ENCODE results near the gene FKBP6.
A peak's percentile ranks its signal among the peaks of the same experiment; 100 is the strongest.
"Not testable (repeated sequence)": the region's sequence is repeated elsewhere in the genome, so short reads cannot be mapped to it uniquely, and the experiment has no call there.

FKBP6 gene

DNA sequence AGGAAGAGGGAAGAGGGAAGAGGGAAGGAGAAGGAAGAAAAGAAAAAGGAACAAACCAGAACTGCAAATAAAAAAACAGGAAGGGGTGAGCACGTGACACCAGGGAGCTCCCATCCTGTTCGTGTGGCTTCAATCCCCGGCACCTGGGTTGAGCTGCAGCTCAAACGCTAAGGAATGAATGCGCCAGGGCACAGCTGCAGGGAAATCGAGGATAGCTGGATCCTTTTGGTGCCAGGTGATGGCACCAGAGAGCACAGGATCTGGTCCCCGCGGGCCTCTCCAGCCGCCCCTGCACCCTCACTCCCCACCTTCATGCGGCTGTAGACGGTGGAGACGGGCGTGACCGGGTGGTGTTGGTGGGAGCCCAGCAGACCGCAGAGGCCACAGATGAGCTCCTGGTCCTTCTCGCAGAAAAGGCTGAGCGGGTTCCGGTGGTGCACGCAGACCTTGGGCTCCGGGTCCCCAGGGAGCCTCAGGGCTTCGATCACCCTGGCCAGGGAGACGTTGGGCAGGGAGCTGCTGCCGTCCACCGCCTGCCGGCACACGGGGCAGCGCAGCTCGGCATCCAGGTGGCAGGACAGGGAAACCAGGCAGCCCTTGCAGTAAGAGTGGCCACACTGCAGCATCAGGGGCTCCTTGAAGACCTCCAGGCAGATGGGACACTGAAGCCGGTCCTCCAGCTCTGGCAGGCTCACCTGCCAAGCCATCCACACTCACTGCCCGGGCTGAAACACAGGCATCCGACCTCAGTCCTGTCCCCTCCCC is 3.7 kb upstream of the FKBP6 start:
- DNase-seq: peak; percentile 54 to 66

DNA sequence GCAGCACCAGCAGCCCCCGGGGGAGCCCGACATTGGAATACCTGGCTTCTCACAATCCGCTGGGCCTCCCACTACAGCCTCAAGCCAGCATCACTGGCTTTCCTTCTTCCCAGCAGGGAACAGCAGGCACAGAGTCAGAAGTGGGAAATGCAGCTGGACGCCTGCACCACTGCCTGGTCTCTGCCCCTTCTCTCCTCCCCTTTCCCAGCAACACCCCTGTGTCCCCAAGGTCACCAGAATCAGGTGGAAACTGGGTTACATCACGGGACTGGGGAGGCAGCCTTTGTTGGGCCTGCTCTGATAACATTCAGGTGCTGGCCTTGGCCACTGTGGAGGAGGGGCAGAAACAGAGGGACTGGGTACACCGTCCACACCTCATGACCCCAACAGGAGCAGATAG is 2.5 kb upstream of the FKBP6 start:
- DNase-seq: not testable (repeated sequence)

DNA sequence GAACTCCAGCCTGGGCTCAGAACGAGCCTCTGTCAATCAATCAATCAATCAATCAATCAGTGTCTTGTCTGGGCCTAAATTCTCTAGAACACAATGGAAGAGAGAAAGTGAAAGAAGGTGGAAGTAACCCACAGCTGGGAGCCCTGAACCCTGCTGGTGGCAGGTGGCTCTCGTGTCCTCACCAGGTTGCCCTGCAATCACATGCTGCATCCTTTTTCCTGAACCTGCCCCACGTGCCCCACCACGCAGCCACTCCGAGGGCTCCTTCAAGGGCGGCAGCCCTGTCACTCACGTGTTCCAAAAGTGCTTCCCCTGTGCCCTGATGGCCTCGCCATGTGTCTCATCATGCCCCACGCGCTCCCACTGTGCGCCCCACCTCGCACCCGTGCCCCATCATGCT is 512 bp upstream of the FKBP6 start:
- not testable (repeated sequence) for DNase-seq

DNA sequence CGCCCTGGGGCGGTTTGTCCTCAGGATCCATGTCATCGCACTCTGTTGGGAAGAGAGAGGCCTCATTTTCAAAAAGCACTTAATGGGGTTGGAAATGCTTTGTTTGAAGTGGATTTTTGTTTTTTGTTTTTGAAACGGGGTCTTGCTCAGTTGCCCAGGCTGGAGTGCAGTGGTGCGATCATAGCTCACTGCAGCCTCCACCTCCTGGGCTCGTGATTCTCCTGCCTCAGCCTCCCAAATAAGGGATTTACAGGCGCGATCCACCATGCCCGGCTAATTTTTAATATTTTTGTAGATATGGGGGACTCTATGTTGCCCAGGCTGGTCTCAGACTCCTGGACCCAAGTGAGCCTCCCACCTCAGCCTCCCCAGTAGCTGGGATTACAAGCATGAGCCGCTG is 735 bp downstream of the FKBP6 start:
- DNase-seq: no peak

DNA sequence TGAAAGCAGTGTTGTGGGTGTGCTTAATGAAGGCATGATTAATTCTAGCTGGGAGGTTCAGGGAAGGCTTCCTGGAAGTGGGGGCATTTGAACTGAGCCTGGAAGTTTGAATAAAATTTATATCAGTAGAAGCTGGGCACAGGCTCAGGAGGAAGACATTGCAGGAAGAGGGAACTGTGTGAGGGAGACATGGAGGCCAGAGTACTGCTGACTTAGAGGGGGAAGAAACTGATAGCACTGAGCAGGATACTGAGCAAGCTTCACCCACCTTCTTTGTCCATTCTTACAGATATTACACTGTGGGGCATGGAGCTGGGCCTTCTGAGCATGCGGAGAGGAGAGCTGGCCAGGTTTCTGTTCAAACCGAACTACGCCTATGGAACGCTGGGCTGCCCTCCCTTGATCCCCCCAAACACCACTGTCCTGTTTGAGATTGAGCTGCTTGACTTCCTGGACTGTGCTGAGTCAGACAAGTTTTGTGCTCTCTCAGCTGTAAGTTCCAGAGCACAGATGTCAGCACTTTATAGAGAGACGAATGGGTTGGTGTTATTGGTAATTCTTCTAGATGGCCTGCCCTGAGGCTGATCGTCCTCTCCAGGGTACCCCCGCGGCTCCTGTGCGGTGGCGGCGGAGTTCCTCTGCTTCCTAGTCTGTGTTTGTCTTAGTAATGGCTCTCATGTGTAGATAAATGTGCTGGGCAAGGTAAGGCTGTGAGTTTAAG is 2.1 kb downstream of the FKBP6 start:
- no peak for DNase-seq

DNA sequence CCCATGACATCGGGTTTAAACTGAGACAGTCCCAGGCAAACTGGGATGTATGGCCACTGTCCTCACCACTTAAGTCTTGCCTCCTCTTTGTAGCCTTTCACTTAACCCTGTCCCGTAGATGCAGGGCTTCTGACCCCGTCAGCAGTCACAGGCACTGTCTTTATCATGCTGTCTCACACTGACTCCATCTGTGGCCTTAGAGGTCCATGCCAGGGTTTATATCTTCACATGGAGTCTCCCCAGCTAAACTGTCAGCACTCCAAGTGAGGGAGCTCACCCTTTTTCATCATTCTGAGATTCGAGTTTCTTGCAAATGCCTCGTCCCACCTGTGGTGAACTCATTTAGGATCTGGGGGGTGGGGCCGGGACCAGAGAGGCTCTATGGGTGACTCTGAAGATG is 2.8 kb downstream of the FKBP6 start:
- no peak for DNase-seq

DNA sequence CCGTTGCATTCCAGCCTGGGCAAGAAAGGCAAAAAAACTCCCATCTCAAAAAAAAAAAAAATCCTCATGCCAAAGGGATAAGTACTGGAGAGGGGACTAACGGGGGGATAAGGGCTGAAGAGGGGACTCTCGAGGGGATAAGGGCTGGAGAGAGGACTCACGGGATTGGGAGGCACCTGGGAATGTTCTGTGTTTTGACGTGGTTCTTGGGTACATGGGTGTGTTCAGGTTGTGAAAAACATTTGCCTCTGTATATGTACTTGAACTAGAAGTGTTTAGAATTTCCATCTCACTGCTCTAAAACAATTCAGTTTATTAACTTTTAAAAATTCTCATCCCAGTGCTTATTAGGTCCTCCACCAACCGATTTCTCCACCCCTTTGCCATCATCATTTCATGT is 4.5 kb downstream of the FKBP6 start:
- no peak for DNase-seq

DNA sequence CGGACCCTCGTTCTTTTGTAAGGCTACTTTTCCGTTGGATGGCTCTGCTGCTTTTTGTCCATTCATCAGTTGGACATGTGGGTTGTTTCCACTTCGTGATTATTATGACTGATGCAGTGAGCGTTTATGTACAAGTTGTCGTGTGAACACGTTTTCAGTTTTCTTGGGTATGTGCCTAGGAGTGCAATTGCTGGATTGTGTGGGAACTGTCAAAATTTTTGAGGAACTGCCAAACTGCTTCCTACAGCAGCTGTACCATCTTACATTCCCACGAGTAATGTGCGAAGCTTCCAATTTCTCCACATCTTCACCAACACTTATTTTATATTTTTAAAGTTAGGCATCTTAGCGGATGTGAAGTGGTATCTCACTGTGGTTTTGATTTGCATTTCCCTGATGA is 10.4 kb downstream of the FKBP6 start:
- no peak for DNase-seq

DNA sequence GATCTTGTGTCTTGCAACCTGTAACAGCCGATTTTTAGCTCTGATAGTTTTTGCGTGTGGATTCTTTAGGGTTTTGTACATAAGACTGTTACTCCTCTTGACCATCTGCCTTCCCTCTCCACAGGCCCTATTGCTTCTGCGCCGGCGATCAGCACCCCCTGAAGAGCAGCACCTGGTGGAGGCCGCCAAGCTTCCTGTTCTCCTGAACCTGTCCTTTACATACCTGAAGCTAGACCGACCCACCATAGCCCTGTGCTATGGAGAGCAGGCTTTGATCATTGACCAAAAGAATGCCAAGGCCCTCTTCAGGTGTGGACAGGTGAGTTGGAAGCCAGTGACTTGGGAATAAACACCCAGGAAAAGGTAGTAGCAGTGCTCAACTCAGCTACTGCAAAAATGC is 12.6 kb downstream of the FKBP6 start:
- DNase-seq: peak; percentile 5 to 57

DNA sequence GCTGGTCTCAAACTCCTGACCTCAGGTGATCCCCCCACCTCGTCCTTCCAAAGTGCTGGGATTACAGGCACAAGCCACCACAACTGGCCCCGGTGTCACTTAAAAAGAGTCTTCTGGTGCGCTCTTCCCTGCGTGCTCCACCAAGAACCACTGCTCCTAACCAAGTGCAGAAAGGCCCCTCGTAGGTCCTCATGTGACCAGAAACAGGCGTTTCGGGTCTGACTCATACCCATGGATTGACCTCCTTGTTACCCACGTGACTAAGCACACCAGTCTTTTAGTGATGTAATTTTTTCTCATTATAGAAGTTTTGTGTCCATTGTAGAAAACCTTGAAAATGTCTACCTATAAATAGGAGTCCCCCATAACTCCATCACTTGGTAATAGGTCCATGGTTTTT is 13.9 kb downstream of the FKBP6 start:
- DNase-seq: no peak

DNA sequence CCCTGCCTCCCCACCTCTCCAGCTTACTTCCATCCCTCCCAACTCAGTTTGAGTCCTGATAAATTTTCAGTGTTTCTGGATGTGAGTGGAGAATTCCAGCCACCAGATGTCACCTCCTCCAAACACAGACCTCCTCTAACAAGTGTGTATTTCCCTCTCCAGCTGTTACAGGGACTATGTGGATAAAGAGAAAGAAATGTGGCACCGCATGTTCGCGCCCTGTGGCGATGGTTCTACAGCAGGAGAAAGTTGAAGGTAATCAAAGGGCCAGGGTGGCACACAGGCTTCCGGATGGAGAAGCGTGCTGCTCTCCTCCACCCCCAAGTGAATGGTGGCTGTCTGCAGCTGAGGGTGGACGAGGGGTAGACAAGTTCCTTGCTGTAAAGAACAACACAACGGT is 14.7 kb downstream of the FKBP6 start:
- DNase-seq: peak; percentile 50 to 69

DNA sequence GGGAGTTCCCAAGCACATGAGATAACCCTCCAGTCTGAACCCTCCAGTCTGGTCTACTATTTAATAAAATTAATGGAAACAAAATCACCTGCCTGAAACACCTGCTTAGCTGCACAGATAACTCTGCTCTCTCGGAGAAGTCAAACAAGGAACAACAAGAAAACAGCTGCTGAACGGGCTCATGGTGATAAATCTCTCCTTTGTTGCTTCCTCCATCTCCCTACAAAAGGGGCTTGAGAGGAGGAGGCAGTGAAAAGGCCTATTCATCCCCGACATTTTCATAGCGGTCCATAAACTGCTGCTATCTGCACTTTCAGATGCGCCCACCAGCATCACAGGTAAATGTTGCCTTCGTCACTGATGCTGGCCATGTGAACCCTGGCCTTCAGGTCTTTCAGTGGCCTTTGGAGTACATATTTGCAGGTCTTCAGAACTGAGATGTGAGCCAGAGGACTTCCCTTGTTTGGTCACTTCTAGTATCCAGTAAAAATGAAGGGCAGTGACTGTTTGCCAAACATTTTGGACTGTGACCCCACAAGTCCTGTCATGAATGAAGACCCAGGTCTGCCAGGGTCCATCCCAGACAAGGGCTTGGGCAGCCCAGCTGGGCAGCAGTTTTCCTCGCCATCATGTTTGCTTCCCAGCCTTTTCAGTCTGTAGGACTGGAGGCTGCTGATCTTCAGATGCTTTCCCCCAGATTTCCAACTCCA is 15.9 kb downstream of the FKBP6 start:
- peak in 1 of 2 experiments; percentile 26 for DNase-seq

DNA sequence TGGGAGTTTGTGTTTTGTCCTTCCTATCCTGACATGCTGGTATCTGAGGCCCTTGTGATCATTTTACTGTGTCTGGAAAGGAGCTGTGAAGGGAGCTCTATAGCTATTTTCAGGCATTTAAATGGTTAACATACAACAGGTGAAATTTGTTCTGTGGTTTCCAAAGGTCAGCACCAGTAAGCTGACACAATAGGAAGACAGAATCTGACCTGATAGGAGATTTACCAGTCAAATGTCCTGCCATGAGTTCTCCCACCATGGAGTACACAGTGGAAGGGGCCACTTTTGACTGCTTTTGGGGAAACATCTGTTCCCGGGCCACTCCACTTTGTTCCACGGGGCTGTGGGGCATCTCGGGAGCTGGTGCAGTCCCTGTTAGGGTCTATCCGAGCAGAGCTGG is 17.6 kb downstream of the FKBP6 start:
- no peak for DNase-seq

DNA sequence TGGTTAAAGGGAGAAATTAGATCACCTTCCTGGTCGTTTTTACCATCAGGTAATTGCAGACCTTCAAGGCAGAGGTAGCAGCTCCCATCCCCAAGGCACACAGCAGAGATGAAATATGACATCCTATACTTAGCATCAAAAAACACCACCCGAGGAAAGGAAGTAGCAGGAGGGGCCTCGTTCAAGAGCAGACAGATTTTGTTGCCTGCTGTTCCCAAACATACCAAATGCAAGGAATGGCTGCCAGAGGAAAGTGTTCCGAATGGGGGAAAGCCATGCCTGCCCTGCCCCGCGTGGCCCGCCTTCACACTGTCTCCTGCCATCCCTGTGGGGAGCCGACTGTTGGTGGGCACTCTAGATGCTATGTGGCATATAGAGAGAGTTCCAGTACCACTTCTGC is 18.0 kb downstream of the FKBP6 start:
- peak; percentile 26 to 29 for DNase-seq

DNA sequence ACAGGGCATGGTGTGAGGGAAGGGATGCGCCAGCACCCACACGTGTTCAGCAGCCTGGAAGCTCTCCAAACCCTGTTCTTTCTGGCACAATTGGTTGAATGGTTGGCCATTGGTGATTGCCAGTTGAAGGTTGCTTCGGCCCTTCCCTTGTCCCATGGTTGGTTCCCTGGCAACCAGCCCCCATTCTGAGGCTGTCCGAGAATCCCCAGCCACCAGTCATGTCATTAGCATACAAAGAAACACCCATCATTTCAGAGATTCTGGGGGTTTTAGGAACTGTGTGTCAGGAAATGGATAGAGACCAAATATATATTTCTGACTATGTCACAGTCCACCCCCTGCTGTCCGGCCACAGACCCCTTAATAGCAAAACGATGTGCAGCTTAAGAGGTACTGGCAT is 21.8 kb downstream of the FKBP6 start:
- DNase-seq: no peak

DNA sequence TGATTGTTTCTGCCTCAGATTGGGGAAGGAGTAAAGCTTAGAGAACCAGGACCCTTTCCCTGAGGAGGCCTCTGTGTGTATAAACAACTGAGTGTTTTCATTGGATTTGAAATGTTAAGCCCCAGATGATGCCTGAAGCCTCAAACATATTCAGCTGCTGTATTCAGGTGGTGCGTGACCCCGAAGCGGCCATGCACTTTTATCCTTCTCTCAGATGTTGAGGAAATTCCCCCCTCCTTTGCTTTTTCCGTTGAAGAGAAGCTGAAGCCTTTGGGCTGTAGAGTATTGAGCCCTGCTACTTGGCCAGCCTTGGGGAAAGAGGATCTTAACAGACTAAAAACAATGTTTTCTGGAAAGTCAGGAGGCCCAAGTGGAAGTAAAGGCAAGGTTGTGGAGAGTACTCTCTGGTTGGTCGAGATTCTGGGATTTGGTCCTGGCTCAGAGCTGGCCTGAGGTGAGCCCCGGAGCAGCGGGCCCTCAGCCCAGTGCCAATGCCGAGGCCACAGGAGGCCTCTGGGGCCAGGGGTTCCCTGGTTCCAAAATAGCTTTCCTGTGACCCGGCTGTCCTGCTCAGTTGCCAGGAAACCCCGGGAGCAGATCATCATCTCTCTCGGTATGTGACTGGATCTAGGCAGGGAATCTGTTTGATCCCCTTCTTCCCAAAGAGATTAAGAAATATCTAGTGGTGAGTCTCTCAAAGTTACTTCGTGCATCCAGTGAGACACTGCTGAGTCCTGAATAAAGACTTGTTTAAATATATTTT is 22.5 kb downstream of the FKBP6 start:
- no peak for DNase-seq

DNA sequence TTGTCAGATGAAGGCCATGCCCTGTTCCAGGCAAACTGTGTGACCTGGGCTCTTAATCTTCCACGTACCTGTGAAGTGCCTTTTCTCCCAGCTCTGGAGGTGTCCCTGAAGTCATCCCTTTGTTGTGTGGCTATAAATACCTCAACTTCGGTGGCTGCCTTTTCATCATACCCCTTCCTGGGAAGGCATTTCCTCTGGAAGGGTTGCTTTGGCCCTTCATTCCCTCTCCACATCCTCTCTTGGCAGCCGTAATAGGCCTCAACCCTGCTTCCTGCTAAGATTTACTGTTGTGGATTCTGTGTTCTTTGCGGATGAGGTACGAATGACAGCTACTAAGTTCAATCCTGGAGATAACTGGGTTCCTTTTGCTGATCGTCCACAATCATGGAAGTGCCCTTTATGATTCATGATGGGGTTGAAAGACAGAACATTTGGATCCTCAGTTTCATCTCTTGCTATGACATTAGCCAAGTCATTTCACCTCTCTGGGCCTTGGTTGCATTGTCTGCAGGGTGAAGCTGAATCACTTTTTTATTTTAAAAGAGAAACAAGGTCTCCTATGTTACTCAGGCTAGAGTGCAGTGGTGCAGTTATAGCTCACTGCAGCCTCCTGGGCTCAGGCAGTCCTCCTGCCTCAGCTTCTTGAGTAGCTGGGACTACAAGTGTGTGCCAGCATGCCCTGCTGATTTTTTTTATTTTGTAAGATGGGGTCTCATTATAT is 23.6 kb downstream of the FKBP6 start:
- DNase-seq: no peak

DNA sequence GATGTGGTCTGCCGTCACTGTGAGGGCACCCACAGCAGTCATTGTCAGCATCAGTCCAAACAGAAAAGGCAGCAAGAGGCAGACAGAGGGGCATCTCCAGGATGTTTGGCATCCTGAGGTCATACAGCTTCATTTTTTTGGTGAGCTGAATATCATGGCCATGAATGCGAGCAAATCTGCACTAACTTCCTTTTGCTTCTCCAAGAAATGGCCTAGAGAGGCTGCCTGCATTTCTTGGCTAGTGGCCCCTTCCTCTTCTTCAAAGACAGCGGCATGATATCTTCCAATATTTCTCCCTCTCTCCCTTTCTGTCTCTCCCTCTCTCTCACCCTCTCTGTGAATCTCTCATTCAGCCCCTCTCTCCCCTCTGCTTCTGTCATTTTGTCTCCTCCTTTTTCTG is 24.8 kb downstream of the FKBP6 start:
- no peak for DNase-seq

DNA sequence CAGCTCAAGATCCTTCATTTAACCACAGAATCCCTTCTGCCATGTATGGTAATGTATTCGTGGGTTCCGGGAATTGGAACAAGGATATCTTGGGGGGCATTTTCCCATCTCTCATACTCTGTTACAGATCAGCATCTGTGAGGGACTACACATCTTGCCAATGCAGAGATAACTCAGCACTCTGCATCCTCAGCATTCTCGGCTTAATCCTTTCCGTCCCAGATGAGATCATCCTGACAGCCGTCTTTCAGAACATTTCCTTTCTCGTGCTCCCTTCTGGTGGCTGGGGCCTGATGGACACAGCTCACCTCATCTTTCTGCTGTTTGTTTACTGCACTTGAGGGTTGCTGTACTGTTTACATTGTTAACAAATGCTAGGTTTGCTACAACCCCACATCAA is 25.3 kb downstream of the FKBP6 start:
- no peak for DNase-seq

DNA sequence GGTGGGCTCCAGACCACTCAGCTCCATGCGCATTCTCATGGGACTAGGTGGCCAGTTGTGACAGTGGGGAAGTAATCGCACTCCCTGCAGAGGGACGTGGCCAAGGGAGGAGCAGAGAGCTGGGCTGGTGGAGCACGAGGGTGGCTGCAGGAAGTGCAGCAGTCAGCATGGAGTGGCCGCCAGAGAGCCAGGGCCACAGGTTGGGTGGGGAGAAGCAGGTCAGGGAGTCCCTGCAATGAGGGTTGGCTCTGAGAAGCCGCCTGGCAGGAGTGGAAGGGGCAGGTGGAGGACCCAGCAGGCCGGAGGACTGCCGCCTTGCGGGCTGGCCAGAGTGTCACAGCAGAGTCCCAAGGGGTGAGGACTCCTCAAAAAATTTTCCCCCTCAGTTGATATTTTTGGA is 26.2 kb downstream of the FKBP6 start:
- no peak for DNase-seq

DNA sequence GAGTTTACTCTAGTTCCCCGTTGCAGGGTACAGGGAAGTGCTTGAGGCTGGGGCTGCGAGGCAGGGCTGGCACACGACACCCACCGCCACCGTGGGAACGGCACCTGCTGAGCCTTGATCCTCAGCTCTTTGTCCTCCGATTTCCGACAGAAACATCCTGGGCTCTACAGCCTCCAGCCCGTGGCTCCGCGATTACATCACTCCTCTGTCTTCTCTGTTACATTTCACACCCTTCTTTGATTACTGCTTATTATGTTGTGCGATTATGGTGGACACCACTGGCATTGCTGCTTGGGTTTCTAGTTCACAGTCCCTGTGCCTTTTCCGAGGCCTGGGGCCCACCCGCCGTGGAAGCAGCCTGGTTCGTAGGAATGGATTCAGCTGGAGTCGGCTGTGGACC is 26.9 kb downstream of the FKBP6 start:
- DNase-seq: no peak

DNA sequence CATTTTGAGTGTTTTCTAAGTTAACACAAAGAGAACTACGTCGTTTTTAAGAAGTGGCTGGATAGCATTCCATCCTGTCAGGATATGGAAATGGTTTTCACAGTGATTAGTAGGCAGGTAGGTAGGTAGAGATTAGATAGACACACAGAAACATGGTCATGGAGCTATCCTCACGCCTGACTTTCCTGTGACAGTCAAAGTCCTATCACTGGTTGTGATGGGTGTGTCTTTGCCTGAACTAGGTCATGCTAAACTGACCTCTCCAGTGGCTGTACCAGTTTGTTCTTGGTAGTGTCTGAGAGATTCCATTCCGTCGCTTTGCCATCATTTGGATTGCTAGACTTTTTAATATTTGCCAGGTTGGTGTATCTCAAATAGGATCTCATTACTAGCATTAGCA is 28.2 kb downstream of the FKBP6 start:
- no peak for DNase-seq
